WI38 (cell line): Measurements from ENCODE around the gene UBE3B.

Experiments
- H3K4me3 ChIP-seq: 2 replicates; pipeline ENCODE4 v1.5.1; 2011; ENCODE audit warnings: low read depth, mild to moderate bottlenecking, control low read depth, low read length
- CTCF ChIP-seq: IDR thresholded peaks from 2 replicates; pipeline ENCODE4 v1.5.1; 2012; ENCODE audit warnings: low read depth, mild to moderate bottlenecking, control low read depth, low read length

UBE3B gene

DNA sequence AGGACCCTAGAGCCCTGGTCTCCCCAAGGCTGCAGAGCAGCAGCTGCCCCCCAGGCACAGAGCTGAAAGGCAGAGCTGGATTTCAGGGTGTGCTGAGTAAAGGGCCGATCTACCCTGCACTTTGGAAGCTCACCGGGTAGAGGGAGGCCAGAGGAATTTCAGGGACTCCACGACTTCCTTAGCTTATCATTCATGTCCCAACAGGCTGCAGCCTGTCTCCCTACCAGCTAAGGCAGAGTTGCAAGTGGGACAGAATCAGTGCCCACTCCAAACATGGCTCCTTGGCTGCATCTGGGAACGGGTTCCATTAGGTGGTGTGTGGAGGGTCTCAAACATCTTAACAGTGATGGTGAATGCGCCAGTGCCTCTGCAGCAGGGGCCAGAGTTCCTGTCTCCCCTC lies 68.4 kb downstream of the UBE3B start:
- H3K4me3 ChIP-seq = no peak overlapping the region
- no peak for TF ChIP-seq CTCF

GRCh38 chr12:109547286-109547685 lies 69.9 kb downstream of the UBE3B start:
- no peak for TF ChIP-seq CTCF
- no peak overlapping the region for H3K4me3 ChIP-seq

GRCh38 chr12:109548258-109548657 lies 70.8 kb downstream of the UBE3B start:
- TF ChIP-seq CTCF = no peak
- H3K4me3 ChIP-seq = no peak overlapping the region

DNA sequence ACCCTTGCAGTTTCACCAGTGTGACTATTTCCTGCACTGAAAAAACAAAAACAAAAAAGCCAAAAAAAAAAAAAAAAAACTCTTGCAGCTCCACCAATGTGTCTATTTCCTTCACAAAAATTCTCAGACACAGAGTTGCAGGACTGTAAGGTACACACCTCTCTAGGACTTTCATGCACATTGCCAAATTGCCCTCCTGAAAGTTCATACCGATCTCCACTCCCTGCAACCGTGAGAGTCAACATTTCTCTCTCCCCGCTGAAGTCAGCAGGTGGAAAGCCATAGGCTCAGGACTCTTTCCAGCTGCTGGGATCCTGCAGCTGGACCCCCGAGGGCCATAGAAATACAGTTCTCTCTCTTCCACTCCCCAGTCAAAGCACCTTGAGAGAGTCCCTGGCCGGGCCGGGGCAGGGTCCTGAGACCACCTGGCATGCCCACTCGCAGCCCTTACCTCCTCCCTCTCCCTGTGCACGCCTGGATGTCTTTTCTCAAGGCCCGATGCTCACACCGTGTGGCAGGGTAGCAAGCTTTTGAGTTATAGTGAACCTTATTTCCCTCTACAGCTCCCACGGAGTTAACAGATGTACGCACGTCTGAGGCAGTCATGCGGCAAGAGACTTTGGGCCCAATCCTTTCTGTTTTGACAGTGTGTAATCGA lies 72.3 kb downstream of the UBE3B start:
- no peak for TF ChIP-seq CTCF
- H3K4me3 ChIP-seq = no peak overlapping the region

DNA sequence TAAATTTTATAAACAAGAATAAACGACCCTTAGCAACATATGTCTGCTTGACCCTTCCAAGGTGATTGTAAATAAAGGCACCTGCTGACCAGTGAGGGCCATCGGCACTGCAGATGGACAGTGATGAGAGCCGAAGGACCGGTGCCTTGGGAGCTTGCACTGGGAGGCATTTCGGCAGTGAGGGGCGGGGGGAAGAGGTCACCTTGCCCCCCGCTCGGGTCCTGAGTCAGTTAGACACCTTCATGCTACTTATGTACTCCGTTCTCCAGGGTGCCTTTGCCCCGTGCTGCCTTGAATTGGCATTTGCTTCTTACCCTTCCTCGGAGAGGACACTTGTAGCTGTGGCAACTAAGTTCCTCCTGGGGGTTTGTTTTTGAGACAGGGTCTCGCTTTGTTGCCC lies 72.8 kb downstream of the UBE3B start:
- H3K4me3 ChIP-seq = no peak overlapping the region
- TF ChIP-seq CTCF = no peak

DNA sequence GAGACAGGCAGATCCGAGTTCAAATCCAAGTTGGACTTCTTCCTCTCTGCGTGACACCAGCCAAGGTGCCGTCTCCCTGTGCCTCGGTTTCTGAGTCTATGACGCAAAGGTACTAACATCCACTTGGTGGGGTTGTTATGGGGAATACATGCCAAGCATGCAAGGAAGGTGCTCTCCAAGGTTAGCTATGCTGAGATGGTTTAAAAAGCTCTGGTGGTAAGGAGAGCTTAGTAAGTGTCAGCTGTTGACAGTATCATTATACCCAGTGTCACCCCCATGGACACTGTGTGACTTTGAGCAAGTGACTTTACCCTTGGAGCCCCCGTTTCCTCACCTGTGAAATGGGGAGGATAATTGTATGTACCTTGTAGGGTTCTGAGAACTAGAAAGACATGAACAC lies 73.7 kb downstream of the UBE3B start:
- TF ChIP-seq CTCF = no peak
- H3K4me3 ChIP-seq = no peak overlapping the region

DNA sequence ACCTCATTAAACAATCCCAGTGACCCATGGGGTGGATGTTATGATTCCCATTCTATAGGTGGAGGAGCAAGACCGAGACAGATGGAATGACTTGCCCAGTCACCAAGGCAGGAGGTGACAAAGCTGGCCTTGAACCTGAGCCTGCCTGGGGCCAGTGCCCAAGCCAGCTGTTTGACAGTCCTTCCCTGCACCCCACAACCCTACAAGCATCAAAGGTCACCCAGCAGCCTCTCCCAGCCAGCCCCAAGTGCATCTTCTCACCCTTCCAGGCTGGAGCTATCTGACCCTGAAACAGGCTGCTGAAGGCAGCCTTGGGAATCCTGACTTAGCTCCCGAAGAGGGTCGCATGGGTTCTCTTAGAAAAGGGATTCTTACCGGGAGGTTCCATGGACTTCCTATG lies 75.5 kb downstream of the UBE3B start:
- H3K4me3 ChIP-seq = no peak overlapping the region
- TF ChIP-seq CTCF = no peak
